Neural crest cell (in vitro differentiated cells): ENCODE results near the gene CCR6. TPM values are rescaled to one million over a fixed set of nuclear protein-coding genes. Genes with fewer than 3 reads are reported as not detected.
A peak's percentile ranks its signal among the peaks of the same experiment; 100 is the strongest.

Source experiments
- DNase-seq: peaks from one replicate; pipeline ENCODE4 v3.0.0; 2021; ENCODE audit warnings: low read depth, mixed read lengths, low spot score
- H3K27ac Mint-ChIP-seq: one replicate; pipeline ENCODE4 v1.8.0; 2021; ENCODE audit warnings: mild to moderate bottlenecking, mixed read lengths; ENCODE audit not compliant: unreplicated experiment
- H3K27me3 Mint-ChIP-seq: 2 replicates; pipeline ENCODE4 v1.8.0; 2021; ENCODE audit warnings: low read depth, mild to moderate bottlenecking, mixed read lengths
- H3K36me3 Mint-ChIP-seq: 2 replicates; pipeline ENCODE4 v1.8.0; 2021; ENCODE audit warnings: low read depth, mild to moderate bottlenecking, mixed read lengths
- H3K4me1 Mint-ChIP-seq: 2 replicates; pipeline ENCODE4 v1.8.0; 2021; ENCODE audit warnings: mixed read lengths
- H3K4me3 Mint-ChIP-seq: one replicate; pipeline ENCODE4 v1.8.0; 2021; ENCODE audit warnings: mild to moderate bottlenecking, mixed read lengths
- H3K9me3 Mint-ChIP-seq: 2 replicates; pipeline ENCODE4 v1.8.0; 2021; ENCODE audit warnings: mixed read lengths
- total RNA-seq: library from RNA; stranded (reverse); gene quantifications from 2 replicates; pipeline ENCODE4 v1.2.1, GENCODE V29; 2021
- TF ChIP-seq, protein P1 (sequence below): fragments of 200-600 bp; sonication (generic); conservative IDR thresholded peaks from 2 replicates; pipeline ENCODE4 v1.5.0; 2021; ENCODE audit warnings: antibody characterized with exemption, mild to moderate bottlenecking

Gene CCR6
- total RNA-seq, 1 donor from 2014 or later, result not detected

DNA sequence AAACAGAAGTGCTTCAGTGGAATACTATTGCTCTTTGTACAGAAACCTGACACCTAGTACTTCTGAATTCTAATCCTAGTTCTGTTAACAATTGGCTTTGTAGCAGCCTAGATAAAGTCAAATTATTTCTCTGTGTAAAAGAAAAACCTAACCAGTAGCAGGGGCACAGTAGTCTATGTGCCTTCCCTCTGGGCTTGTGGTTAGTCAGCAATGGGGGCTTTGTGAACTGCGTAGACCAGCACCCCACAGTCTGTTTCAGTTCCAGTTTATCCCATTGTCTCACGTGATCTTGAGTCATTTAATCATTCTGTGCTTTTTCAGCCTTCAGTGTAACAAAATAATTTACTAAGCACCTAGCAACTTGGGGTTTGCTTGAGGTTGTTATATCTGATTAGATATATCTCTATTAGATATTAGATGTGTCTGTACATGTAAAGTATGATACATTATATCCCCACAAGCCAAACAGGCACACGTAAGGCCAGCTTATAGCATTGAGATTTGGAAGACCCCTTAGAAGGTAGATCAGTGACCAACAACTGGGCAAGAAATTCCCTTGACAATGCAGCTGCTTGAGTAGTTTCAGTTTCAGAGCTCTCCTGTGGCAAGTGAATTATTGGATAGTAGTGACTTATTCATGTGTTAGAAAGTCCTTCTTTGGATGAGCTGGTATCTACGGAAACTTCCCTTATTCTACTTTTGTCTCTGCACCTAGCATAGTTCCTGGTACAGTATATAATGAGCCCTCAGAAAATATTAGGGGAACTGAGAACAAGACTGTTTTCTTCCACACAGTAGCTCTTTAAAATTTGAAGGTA is 27.9 kb upstream of the CCR6 start:
- no peak for DNase-seq
- Mint-ChIP-seq H3K27me3 (no peaks in the 10 kb centered on the region), H3K36me3 (no peaks in the 10 kb centered on the region), H3K4me3 (no peak overlapping the region), H3K27ac (no peak overlapping the region), H3K9me3 (no peaks in the 10 kb centered on the region), H3K4me1 (peaks cover 12% of the 10 kb centered on the region)
- TF ChIP-seq, protein P1, sequence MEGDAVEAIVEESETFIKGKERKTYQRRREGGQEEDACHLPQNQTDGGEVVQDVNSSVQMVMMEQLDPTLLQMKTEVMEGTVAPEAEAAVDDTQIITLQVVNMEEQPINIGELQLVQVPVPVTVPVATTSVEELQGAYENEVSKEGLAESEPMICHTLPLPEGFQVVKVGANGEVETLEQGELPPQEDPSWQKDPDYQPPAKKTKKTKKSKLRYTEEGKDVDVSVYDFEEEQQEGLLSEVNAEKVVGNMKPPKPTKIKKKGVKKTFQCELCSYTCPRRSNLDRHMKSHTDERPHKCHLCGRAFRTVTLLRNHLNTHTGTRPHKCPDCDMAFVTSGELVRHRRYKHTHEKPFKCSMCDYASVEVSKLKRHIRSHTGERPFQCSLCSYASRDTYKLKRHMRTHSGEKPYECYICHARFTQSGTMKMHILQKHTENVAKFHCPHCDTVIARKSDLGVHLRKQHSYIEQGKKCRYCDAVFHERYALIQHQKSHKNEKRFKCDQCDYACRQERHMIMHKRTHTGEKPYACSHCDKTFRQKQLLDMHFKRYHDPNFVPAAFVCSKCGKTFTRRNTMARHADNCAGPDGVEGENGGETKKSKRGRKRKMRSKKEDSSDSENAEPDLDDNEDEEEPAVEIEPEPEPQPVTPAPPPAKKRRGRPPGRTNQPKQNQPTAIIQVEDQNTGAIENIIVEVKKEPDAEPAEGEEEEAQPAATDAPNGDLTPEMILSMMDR, result no peak

DNA sequence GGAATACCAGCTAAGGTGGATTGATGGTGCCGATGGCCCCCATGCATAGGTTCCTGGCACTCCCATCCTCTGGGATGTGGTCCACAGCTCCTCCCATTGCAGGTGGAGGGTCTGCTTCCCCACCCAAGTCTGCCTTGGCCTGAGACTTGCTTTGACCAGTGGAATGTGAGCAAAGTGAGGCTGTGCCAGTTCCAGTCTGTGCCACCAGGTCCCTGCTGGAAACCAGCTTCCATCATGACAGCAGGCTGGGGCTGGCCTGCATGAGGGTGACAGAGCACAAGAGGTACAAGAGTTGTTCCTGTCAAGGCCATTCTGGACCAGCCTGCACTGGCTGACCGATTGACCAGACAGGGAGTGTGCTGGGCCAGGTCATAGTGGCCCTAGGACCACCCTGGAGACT is 27.0 kb upstream of the CCR6 start:
- Mint-ChIP-seq H3K36me3 (no peaks in the 10 kb centered on the region), H3K4me3 (no peak overlapping the region)
- TF ChIP-seq, protein P1, result no peak

DNA sequence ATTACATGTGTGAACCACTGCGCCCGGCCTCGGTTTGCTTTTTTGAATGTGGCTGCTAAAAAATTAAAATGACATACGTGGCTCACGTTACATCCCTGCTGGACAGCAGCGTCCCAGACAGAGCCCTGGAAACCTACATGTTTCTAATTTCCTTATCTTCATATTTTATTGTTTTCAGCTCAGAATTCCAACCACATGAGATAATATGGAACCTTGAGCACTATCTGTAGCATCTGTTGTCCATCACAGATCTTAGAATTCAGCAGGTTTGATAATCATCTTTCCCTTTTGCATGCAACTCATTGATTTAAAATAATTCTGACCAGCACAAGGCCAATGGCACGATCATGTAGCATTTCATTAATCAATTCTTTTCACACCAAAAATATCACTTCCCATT is 25.9 kb upstream of the CCR6 start:
- no peaks in the 10 kb centered on the region for H3K36me3 Mint-ChIP-seq

More for the DNA sequence above, 27.0 kb upstream of the CCR6 start:
- DNase-seq, result no peak
- peaks cover 12% of the 10 kb centered on the region for H3K4me1 Mint-ChIP-seq
- H3K9me3 Mint-ChIP-seq, result peaks cover 4% of the 10 kb centered on the region
- H3K27me3 Mint-ChIP-seq, result no peaks in the 10 kb centered on the region
- H3K27ac Mint-ChIP-seq, result no peak overlapping the region

DNA sequence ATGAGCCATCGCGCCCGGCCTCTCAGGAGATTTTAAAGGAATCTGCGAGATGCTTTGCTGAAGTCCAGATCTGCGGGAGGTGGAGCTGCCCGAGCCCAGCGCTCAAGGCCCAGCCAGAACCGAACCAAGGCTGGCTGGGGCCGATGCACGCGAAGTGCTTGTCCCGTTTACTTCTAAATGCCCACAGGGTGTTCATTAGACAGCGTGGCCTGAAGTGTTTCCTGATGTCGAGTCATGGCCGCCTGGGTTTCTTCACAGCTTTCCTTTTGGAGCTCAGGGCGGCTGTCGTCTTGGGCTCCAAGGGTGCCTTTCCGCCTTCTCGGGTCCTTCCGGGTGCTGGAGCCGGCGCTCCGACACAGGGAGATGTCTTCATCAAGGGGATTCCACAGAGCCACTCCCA is 25.1 kb upstream of the CCR6 start:
- peaks cover 4% of the 10 kb centered on the region for H3K9me3 Mint-ChIP-seq
- H3K36me3 Mint-ChIP-seq, result no peaks in the 10 kb centered on the region
- TF ChIP-seq, protein P1, result no peak

More for the DNA sequence above, 25.9 kb upstream of the CCR6 start:
- Mint-ChIP-seq H3K9me3 (peaks cover 4% of the 10 kb centered on the region), H3K4me1 (peaks cover 12% of the 10 kb centered on the region), H3K27me3 (no peaks in the 10 kb centered on the region), H3K27ac (no peak overlapping the region), H3K4me3 (no peak overlapping the region)
- TF ChIP-seq, protein P1, result no peak
- DNase-seq, result no peak

DNA sequence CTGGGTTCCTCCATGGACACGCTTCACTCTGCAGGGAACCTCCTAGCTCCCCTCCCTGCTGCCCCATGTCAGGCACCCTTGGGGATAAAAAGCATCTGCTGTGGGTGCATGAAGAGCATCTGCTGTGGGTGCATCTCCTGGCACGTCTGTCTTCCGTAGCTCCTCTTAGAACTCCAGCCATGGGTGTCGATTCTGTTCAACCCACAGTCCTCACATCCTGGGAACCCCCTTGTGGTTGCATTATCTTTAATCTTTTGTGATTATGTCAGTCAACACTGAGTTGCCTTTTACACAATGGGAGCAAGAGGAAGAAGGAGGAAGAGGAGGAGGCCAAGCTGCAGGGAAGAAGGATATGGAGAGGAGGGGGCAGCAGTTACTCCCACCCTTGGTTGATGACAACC is 24.1 kb upstream of the CCR6 start:
- Mint-ChIP-seq H3K4me1 (peaks cover 12% of the 10 kb centered on the region), H3K9me3 (peaks cover 4% of the 10 kb centered on the region), H3K36me3 (no peaks in the 10 kb centered on the region), H3K4me3 (no peak overlapping the region), H3K27me3 (no peaks in the 10 kb centered on the region), H3K27ac (peak overlapping the region; percentile 17)
- TF ChIP-seq, protein P1, result no peak
- DNase-seq, result no peak

More for the DNA sequence above, 25.1 kb upstream of the CCR6 start:
- Mint-ChIP-seq H3K4me3 (no peak overlapping the region), H3K4me1 (peaks cover 12% of the 10 kb centered on the region), H3K27me3 (no peaks in the 10 kb centered on the region), H3K27ac (no peak overlapping the region)
- no peak for DNase-seq
